PC-9 (cell line): ENCODE measurements around the gene CYP11A1.

Experiments used
- EZH2 ChIP-seq: fragments of 200-600 bp; sonication (generic); IDR thresholded peaks from 2 replicates; pipeline ENCODE4 v1.8.0; 2017; ENCODE audit warnings: antibody characterized with exemption, low read depth
- TF ChIP-seq, protein P1 (sequence below): fragments of 200-600 bp; sonication (generic); conservative IDR thresholded peaks from 2 replicates; pipeline ENCODE4 v1.6.1; 2017; ENCODE audit warnings: mixed run types, antibody characterized with exemption, mild to moderate bottlenecking, moderate library complexity

GRCh38 chr15:74390647-74391288, 23.3 kb upstream of the CYP11A1 start:
- TF ChIP-seq, protein P1, sequence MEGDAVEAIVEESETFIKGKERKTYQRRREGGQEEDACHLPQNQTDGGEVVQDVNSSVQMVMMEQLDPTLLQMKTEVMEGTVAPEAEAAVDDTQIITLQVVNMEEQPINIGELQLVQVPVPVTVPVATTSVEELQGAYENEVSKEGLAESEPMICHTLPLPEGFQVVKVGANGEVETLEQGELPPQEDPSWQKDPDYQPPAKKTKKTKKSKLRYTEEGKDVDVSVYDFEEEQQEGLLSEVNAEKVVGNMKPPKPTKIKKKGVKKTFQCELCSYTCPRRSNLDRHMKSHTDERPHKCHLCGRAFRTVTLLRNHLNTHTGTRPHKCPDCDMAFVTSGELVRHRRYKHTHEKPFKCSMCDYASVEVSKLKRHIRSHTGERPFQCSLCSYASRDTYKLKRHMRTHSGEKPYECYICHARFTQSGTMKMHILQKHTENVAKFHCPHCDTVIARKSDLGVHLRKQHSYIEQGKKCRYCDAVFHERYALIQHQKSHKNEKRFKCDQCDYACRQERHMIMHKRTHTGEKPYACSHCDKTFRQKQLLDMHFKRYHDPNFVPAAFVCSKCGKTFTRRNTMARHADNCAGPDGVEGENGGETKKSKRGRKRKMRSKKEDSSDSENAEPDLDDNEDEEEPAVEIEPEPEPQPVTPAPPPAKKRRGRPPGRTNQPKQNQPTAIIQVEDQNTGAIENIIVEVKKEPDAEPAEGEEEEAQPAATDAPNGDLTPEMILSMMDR = no peak
- TF ChIP-seq EZH2 = no peak
